Activated T-cell treated with anti-CD3 and anti-CD28 coated beads, Interleukin-2, amount 50 U/mL, for 4 hours (primary cell): ENCODE measurements around the gene ATP10A. TPM values are rescaled to one million over a fixed set of nuclear protein-coding genes. Genes with fewer than 3 reads are reported as not detected.

ENCODE experiments used
- ATAC-seq, 2 donors: fragments of 200-7000 bp; cut with Tn5 transposase; one replicate each; pipeline ENCODE4 v1.10.0; 2021
- DNase-seq: peaks from one replicate; pipeline ENCODE4 v3.0.0-alpha.2; 2020
- H3K27me3 Mint-ChIP-seq: one replicate; pipeline ENCODE4 v1.8.0; 2021; ENCODE audit warnings: low read depth, mixed read lengths
- H3K36me3 Mint-ChIP-seq: one replicate; pipeline ENCODE4 v1.8.0; 2022; ENCODE audit warnings: mixed read lengths; ENCODE audit not compliant: insufficient read depth
- H3K4me1 Mint-ChIP-seq: one replicate; pipeline ENCODE4 v1.8.0; 2021; ENCODE audit warnings: low read depth, mixed read lengths
- H3K4me3 Mint-ChIP-seq: one replicate; pipeline ENCODE4 v1.8.0; 2021; ENCODE audit warnings: mild to moderate bottlenecking, moderate library complexity, mixed read lengths
- H3K9me3 Mint-ChIP-seq: one replicate; pipeline ENCODE4 v1.8.0; 2021; ENCODE audit warnings: mixed read lengths
- total RNA-seq, 3 donors: library from RNA; stranded (reverse); gene quantifications; one replicate each; pipeline ENCODE4 v1.2.1, GENCODE V29; 2021

Gene ATP10A, protein sequence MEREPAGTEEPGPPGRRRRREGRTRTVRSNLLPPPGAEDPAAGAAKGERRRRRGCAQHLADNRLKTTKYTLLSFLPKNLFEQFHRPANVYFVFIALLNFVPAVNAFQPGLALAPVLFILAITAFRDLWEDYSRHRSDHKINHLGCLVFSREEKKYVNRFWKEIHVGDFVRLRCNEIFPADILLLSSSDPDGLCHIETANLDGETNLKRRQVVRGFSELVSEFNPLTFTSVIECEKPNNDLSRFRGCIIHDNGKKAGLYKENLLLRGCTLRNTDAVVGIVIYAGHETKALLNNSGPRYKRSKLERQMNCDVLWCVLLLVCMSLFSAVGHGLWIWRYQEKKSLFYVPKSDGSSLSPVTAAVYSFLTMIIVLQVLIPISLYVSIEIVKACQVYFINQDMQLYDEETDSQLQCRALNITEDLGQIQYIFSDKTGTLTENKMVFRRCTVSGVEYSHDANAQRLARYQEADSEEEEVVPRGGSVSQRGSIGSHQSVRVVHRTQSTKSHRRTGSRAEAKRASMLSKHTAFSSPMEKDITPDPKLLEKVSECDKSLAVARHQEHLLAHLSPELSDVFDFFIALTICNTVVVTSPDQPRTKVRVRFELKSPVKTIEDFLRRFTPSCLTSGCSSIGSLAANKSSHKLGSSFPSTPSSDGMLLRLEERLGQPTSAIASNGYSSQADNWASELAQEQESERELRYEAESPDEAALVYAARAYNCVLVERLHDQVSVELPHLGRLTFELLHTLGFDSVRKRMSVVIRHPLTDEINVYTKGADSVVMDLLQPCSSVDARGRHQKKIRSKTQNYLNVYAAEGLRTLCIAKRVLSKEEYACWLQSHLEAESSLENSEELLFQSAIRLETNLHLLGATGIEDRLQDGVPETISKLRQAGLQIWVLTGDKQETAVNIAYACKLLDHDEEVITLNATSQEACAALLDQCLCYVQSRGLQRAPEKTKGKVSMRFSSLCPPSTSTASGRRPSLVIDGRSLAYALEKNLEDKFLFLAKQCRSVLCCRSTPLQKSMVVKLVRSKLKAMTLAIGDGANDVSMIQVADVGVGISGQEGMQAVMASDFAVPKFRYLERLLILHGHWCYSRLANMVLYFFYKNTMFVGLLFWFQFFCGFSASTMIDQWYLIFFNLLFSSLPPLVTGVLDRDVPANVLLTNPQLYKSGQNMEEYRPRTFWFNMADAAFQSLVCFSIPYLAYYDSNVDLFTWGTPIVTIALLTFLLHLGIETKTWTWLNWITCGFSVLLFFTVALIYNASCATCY (N-terminal part only)
- 10 to 100 TPM; 27.0 to 31.6 (median 31.3) TPM for total RNA-seq

DNA sequence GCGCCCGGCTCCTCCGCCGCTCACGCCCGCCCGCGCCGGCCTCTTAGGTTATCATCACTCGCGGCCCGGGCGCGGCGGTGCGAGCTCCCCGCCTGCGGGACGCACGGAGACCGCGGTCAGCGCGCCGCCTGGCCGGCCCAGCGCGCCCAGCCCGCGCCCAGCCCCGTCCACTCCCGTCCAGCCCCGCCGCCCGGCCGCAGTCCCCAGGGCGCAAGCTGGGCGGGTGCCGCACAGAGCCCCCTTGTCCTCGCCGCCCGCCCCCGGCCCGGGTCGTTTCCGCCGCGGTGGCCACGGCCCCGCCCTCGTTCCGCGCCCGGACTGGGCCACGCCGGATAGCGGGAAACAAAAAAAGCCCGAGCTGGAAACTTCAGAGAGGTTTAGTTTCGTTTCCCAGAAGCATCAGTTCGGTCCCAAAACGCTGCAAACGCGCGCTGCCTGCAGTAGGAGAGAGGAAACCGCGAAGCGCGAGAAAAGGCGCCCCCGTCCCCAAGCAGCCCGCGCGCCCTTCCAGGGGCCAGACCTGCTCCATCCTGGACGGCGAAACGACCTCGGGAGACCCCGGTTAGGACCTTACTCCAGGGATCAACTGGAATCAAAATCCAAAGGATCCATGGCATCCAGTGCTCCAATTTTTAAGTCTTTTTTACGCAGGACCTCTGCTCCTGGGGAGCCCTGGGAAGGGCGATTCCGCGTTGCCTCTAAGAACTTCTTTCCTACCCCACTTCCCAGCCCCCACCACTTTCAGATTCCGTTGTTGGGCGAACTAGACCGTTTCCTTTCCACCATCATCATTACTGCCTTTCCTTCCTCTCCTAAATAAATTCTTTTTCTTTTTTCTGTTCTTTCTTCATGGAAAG, at the start of gene ATP10A:
Gene ATP10A, minus strand, starts transcription at position 217 of the 857 bp plus-strand sequence. CDS start 231 bp downstream, outside the sequence.
- DNase-seq (peak; percentile 44), ATAC-seq (peak; percentile 9 to 21)
- peaks cover 2% of the 10 kb centered on the region for H3K27me3 Mint-ChIP-seq
- peak within 1 kb of the TSS; percentile 94 for H3K4me3 Mint-ChIP-seq
- H3K4me1 Mint-ChIP-seq = peaks cover 40% of the 10 kb centered on the region
- H3K36me3 Mint-ChIP-seq = peaks cover 9% of the 10 kb centered on the region
- no peaks in the 10 kb centered on the region for H3K9me3 Mint-ChIP-seq

GRCh38 chr15:25912035-25912434, 48.9 kb upstream of the ATP10A start:
- no peaks in the 10 kb centered on the region for H3K4me1 Mint-ChIP-seq
- H3K9me3 Mint-ChIP-seq = no peaks in the 10 kb centered on the region

DNA sequence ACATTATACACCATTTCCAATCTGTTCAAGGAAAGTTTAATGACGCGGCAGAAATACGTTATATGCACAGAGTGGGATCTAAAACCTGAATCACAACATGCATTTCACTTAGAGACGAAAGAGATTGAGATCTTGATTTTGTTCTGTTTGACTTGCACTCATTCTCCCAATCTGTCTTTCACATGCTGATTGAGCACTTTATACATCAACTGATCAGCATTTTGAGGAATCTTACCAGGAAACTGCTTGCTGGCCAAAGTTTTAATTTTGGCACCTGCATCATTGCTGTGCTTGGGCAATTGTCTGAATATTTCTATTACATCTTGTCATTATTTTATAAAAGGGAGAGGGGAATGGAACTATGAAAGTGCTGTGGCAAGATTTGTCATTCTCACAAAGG, 47.7 kb upstream of the ATP10A start:
- Mint-ChIP-seq H3K36me3 (no peaks in the 10 kb centered on the region), H3K4me1 (no peaks in the 10 kb centered on the region), H3K4me3 (no peak overlapping the region), H3K27me3 (no peaks in the 10 kb centered on the region), H3K9me3 (no peaks in the 10 kb centered on the region)
- DNase-seq (no peak), ATAC-seq (no peak)

More at GRCh38 chr15:25912035-25912434, 48.9 kb upstream of the ATP10A start:
- no peaks in the 10 kb centered on the region for H3K27me3 Mint-ChIP-seq
- no peak for DNase-seq
- H3K4me3 Mint-ChIP-seq = no peak overlapping the region
- no peaks in the 10 kb centered on the region for H3K36me3 Mint-ChIP-seq
- ATAC-seq = no peak

- Mint-ChIP-seq H3K4me3 (no peak overlapping the region), H3K36me3 (no peaks in the 10 kb centered on the region), H3K27me3 (no peaks in the 10 kb centered on the region), H3K9me3 (no peaks in the 10 kb centered on the region), H3K4me1 (peaks cover 4% of the 10 kb centered on the region)
- ATAC-seq (no peak), DNase-seq (no peak)
Observed at GRCh38 chr15:25909806-25910205, 46.7 kb upstream of the ATP10A start.

DNA sequence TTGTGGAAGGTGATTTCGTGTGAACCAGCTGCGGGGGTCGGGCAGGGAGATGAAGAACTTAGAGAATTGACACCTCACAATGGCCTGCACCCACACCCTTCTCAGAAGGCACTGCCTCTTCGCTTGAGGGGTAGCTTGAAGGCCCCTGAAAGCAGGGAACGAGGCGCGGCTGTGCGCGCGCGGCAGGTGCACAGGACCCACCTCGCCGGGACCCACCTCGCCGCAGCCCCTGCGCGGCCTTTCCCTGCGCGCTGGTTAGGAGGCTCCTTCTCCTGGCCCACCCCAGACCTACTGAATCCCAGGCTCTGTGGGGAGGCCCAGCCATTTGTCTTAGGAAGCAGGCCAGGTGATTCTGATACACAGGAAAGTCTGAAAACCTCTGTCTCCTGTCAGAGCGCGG, 46.2 kb upstream of the ATP10A start:
- no peaks in the 10 kb centered on the region for H3K27me3 Mint-ChIP-seq
- no peak for DNase-seq

GRCh38 chr15:25905140-25905539, 42.0 kb upstream of the ATP10A start:
- ATAC-seq = peak; percentile 49 to 81
- Mint-ChIP-seq H3K9me3 (no peaks in the 10 kb centered on the region), H3K36me3 (no peaks in the 10 kb centered on the region), H3K27me3 (no peaks in the 10 kb centered on the region), H3K4me1 (peaks cover 14% of the 10 kb centered on the region), H3K4me3 (no peak overlapping the region)
- no peak for DNase-seq

More for the DNA sequence above, 46.2 kb upstream of the ATP10A start:
- Mint-ChIP-seq H3K4me1 (peaks cover 4% of the 10 kb centered on the region), H3K36me3 (no peaks in the 10 kb centered on the region), H3K9me3 (no peaks in the 10 kb centered on the region), H3K4me3 (no peak overlapping the region)
- ATAC-seq = no peak

GRCh38 chr15:25903024-25903581, 40.0 kb upstream of the ATP10A start:
- no peaks in the 10 kb centered on the region for H3K36me3 Mint-ChIP-seq
- H3K9me3 Mint-ChIP-seq = no peaks in the 10 kb centered on the region
- H3K4me3 Mint-ChIP-seq = no peak overlapping the region
- ATAC-seq = peak in 1 of 2 donors; percentile 28
- no peak for DNase-seq
- H3K27me3 Mint-ChIP-seq = no peaks in the 10 kb centered on the region
- H3K4me1 Mint-ChIP-seq = peaks cover 14% of the 10 kb centered on the region

GRCh38 chr15:25901811-25902605, 38.9 kb upstream of the ATP10A start:
- H3K4me1 Mint-ChIP-seq = peaks cover 14% of the 10 kb centered on the region
- DNase-seq (no peak), ATAC-seq (no peak)
- no peaks in the 10 kb centered on the region for H3K27me3 Mint-ChIP-seq
- H3K4me3 Mint-ChIP-seq = no peak overlapping the region
- no peaks in the 10 kb centered on the region for H3K9me3 Mint-ChIP-seq
- no peaks in the 10 kb centered on the region for H3K36me3 Mint-ChIP-seq

- no peaks in the 10 kb centered on the region for H3K27me3 Mint-ChIP-seq
- H3K9me3 Mint-ChIP-seq = no peaks in the 10 kb centered on the region
- no peak for DNase-seq
- H3K36me3 Mint-ChIP-seq = no peaks in the 10 kb centered on the region
- no peak overlapping the region for H3K4me3 Mint-ChIP-seq
- peaks cover 14% of the 10 kb centered on the region for H3K4me1 Mint-ChIP-seq
- ATAC-seq = no peak
Observed at GRCh38 chr15:25900901-25901300, 37.8 kb upstream of the ATP10A start.

DNA sequence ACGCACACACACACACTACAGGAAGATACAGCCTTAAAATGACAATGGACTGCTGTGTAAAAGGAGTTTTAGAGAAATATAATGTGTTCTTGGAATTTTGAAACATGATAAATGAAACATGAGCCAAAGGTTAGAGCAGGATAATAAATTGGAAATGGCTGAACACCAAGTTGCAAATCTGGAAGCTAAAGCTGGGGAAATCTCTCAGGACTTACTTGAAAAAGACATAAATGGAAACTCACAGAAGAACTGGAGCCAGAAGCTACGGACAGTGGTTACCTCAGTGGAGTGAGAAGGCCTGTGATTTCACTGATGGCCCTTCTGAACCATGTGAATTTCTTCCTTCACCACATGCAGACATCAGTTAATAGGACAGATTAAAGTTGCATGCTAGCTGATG, 37.3 kb upstream of the ATP10A start:
- Mint-ChIP-seq H3K36me3 (no peaks in the 10 kb centered on the region), H3K4me1 (peaks cover 14% of the 10 kb centered on the region), H3K27me3 (no peaks in the 10 kb centered on the region), H3K9me3 (no peaks in the 10 kb centered on the region), H3K4me3 (no peak overlapping the region)
- DNase-seq = no peak
- no peak for ATAC-seq

DNA sequence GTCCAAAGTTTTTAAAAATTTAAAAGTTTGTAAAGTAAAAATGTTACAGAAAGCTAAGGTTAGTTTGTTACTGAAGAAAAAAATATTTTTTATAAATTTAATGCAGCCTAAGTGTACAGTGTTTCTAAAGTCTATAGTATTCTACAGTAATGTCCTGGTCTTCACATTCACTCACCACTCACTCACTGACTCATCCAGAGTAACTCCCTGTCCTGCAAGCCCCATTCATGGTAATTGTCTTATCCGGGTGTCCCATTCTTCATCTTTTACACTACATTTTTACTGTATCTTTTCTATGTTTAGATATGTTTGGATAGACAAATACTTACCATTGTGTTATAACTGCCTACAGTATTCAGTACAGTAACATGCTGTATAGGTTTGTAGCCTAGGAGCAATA, 36.7 kb upstream of the ATP10A start:
- DNase-seq (no peak), ATAC-seq (no peak)
- peaks cover 10% of the 10 kb centered on the region for H3K4me1 Mint-ChIP-seq
- H3K27me3 Mint-ChIP-seq = no peaks in the 10 kb centered on the region
- peaks cover 4% of the 10 kb centered on the region for H3K9me3 Mint-ChIP-seq
- H3K36me3 Mint-ChIP-seq = no peaks in the 10 kb centered on the region
- H3K4me3 Mint-ChIP-seq = no peak overlapping the region

- H3K27me3 Mint-ChIP-seq = no peaks in the 10 kb centered on the region
- H3K4me1 Mint-ChIP-seq = no peaks in the 10 kb centered on the region
- no peaks in the 10 kb centered on the region for H3K36me3 Mint-ChIP-seq
- no peak overlapping the region for H3K4me3 Mint-ChIP-seq
- peaks cover 7% of the 10 kb centered on the region for H3K9me3 Mint-ChIP-seq
- DNase-seq = no peak
- no peak for ATAC-seq
Observed at GRCh38 chr15:25897658-25898057, 34.5 kb upstream of the ATP10A start.
